GM12878 (cell line): ENCODE measurements around the gene GKN2. TPM values are rescaled to one million over a fixed set of nuclear protein-coding genes. Genes with fewer than 3 reads are reported as not detected.

Experiments used
- ATAC-seq: fragments of 200-7000 bp; cut with Tn5 transposase; 3 replicates; pipeline ENCODE4 v1.9.1; 2020; ENCODE audit warnings: mild to moderate bottlenecking, moderate library complexity
- BruUV-seq: library from RNA; stranded (reverse); fragments of 400-500 nt; replicated peaks from 2 replicates; lab custom pipeline; 2021; lab: Mats Ljungman, UMichigan
- CTCF ChIA-PET: fragments of 300-600 bp; sonication (Branson Sonifier 250); formaldehyde crosslinking; extraction: SDS; loops from one replicate; lab custom pipeline; 2021; ENCODE audit warnings: inconsistent platforms; lab: Yijun Ruan, JAX
- POLR2A ChIA-PET: fragments of 350-600 bp; formaldehyde crosslinking; extraction: SDS; loops from one replicate; lab custom pipeline; 2021; ENCODE audit warnings: inconsistent platforms; lab: Charles Lee
- RAD21 ChIA-PET: fragments of 300-600 bp; sonication (Branson Sonifier 250); formaldehyde crosslinking; loops from one replicate; lab custom pipeline; 2023; ENCODE audit warnings: antibody characterized with exemption; ENCODE audit not compliant: unreplicated experiment; lab: Charles Lee
- SMC1A ChIA-PET: fragments of 300-600 bp; sonication (Branson Sonifier 250); formaldehyde crosslinking; loops from one replicate; lab custom pipeline; 2023; ENCODE audit not compliant: unreplicated experiment, uncharacterized antibody; lab: Charles Lee
- DNase-seq: peaks from one replicate; pipeline ENCODE4 v3.0.0-alpha.2; 2011; ENCODE audit warnings: low read depth, low spot score
- FAIRE-seq: peaks from 3 replicates; lab custom pipeline; 2011; peaks lifted over from hg19 to GRCh38; lab: Jason Lieb, UNC
- H2AFZ ChIP-seq: 2 replicates; pipeline ENCODE4 v1.6.0; 2011; ENCODE audit warnings: low read depth, low read length, control low read depth; ENCODE audit not compliant: control insufficient read depth
- H3K27ac ChIP-seq: 2 replicates; pipeline ENCODE4 v1.5.1; 2011; ENCODE audit warnings: control low read depth; ENCODE audit not compliant: control insufficient read depth, insufficient read depth
- H3K27me3 ChIP-seq, 2 experiments: replicated peaks in 1 of 2; 2 replicates each; pipeline versions ENCODE4 v1.6.0 to v1.6.1; 2011; ENCODE audit warnings: low read length in 1 of 2; ENCODE audit not compliant: control insufficient read depth in 2 of 2, insufficient read depth in 2 of 2
- H3K36me3 ChIP-seq, 2 experiments: 2 replicates each; pipeline ENCODE4 v1.5.1; 2011; ENCODE audit warnings: low read length in 1 of 2; ENCODE audit not compliant: control insufficient read depth in 2 of 2, insufficient read depth in 2 of 2
- H3K4me1 ChIP-seq: 2 replicates; pipeline ENCODE4 v1.6.1; 2011; ENCODE audit warnings: mild to moderate bottlenecking, low read length, moderate library complexity, mixed read lengths; ENCODE audit not compliant: control insufficient read depth, insufficient read depth
- H3K4me2 ChIP-seq: 2 replicates; pipeline ENCODE4 v1.6.0; 2011; ENCODE audit warnings: control low read depth; ENCODE audit not compliant: control insufficient read depth, insufficient read depth
- H3K4me3 ChIP-seq: fragments of 200-600 bp; sonication (generic); 2 replicates; pipeline ENCODE4 v1.5.1; 2016
- H3K79me2 ChIP-seq: 2 replicates; pipeline ENCODE4 v1.6.0; 2011; ENCODE audit warnings: low read length; ENCODE audit not compliant: control insufficient read depth, insufficient read depth
- H3K9ac ChIP-seq: 2 replicates; pipeline ENCODE4 v1.8.0; 2011; ENCODE audit warnings: low read length, control low read depth, mixed read lengths; ENCODE audit not compliant: control insufficient read depth, insufficient read depth
- H3K9me3 ChIP-seq: replicated peaks from 3 replicates; pipeline ENCODE4 v1.5.1; 2011; ENCODE audit warnings: mild to moderate bottlenecking, low read length; ENCODE audit not compliant: control insufficient read depth, insufficient read depth
- H4K20me1 ChIP-seq: 2 replicates; pipeline ENCODE4 v1.6.0; 2011; ENCODE audit not compliant: control insufficient read depth, insufficient read depth
- BCL11A ChIP-seq: IDR thresholded peaks from 2 replicates; pipeline ENCODE4 v1.6.1; 2011; ENCODE audit warnings: low read depth, low read length
- BHLHE40 ChIP-seq, 2 experiments: fragments of 450-650 bp in 1 of 2; IDR thresholded peaks; 2 replicates each; pipeline ENCODE4 v1.6.1; 2011 to 2017; ENCODE audit warnings: low read depth in 2 of 2, borderline replicate concordance in 1 of 2, improper control_type of control experiment in 1 of 2, low read length in 1 of 2, mild to moderate bottlenecking in 1 of 2
- CREB1 ChIP-seq: IDR thresholded peaks from 2 replicates; pipeline ENCODE4 v1.6.1; 2012; ENCODE audit warnings: low read depth, mild to moderate bottlenecking, inconsistent platforms
- CREM ChIP-seq: IDR thresholded peaks from 2 replicates; pipeline ENCODE4 v1.6.1; 2014; ENCODE audit warnings: antibody characterized with exemption, low read depth
- EP300 ChIP-seq, 2 experiments: fragments of 150-350 bp in 1 of 2; IDR thresholded peaks; 2 replicates each; pipeline ENCODE4 v1.6.1; 2011 to 2012; ENCODE audit warnings: low read depth in 2 of 2, low read length in 2 of 2, borderline replicate concordance in 1 of 2, improper control_type of control experiment in 1 of 2, inconsistent platforms in 1 of 2; ENCODE audit not compliant: control insufficient read depth in 1 of 2
- HCFC1 ChIP-seq: fragments of 150-350 bp; IDR thresholded peaks from 2 replicates; pipeline ENCODE4 v1.6.1; 2014; ENCODE audit warnings: low read length
- KAT2A ChIP-seq: conservative IDR thresholded peaks from 2 replicates; pipeline ENCODE4 v1.6.1; 2011; ENCODE audit warnings: low read depth, low read length; ENCODE audit not compliant: control insufficient read depth
- NFYB ChIP-seq: IDR thresholded peaks from 2 replicates; pipeline ENCODE4 v1.6.1; 2011; ENCODE audit warnings: low read depth, mild to moderate bottlenecking, low read length, improper control_type of control experiment, moderate library complexity; ENCODE audit not compliant: insufficient read depth
- POLR2AphosphoS2 ChIP-seq: IDR thresholded peaks from 2 replicates; pipeline ENCODE4 v1.6.1; 2011; ENCODE audit warnings: low read depth, mild to moderate bottlenecking, low read length, improper control_type of control experiment, moderate library complexity
- SPI1 ChIP-seq: IDR thresholded peaks from 2 replicates; pipeline ENCODE4 v1.6.1; 2011; ENCODE audit warnings: low read depth, mild to moderate bottlenecking, low read length, moderate library complexity, borderline replicate concordance; ENCODE audit not compliant: insufficient read depth
- SREBF2 ChIP-seq: IDR thresholded peaks from 2 replicates; pipeline ENCODE4 v1.6.1; 2012; ENCODE audit warnings: mild to moderate bottlenecking, low read length
- WRNIP1 ChIP-seq: IDR thresholded peaks from 2 replicates; pipeline ENCODE4 v1.6.1; 2011; ENCODE audit warnings: low read depth, low read length, improper control_type of control experiment, borderline replicate concordance
- ZSCAN29 ChIP-seq: fragments of 450-650 bp; IDR thresholded peaks from 2 replicates; pipeline ENCODE4 v1.6.1; 2017; ENCODE audit warnings: mild to moderate bottlenecking, moderate library complexity
- WGBS: methylation state at CpG from one replicate; pipeline ENCODE4 v1.1.6; 2016; ENCODE audit warnings: low lambda C conversion rate; ENCODE audit not compliant: insufficient replicate concordance, insufficient coverage; ENCODE audit errors: missing lambda C conversion rate; 5-methylcytosine and 5-hydroxymethylcytosine counted together
- in situ Hi-C: fragments of 300-500 bp; cut with MboI; formaldehyde crosslinking; loops from 9 replicates; pipeline ENCODE4 v1.14.3; 2018; ENCODE audit warnings: mixed read lengths
- intact Hi-C: fragments of 100-400 bp; cut with micrococcal nuclease; formaldehyde crosslinking; loops from one replicate; pipeline ENCODE4 v1.14.2; 2022; ENCODE audit not compliant: unreplicated experiment
- polyA plus RNA-seq, 11 experiments: library from polyadenylated mRNA; depleted of rRNA in 4 of 11; unstranded in 6 of 11; stranded (reverse) in 5 of 11; fragments of >200 nt; fragmentation: Nextera tagmentation in 4 of 11; fragmentation: Illumina TruSeq in 1 of 11; extraction: Ambion mirVana in 4 of 11; extraction: Trizol in 1 of 11; gene quantifications; 1 replicate in 1 of 11; 2 replicates in 10 of 11; pipeline versions ENCODE4 v1.2.1 to v1.2.3, GENCODE V29; 2011 to 2016; ENCODE audit warnings: inconsistent platforms in 2 of 11, missing spikeins in 2 of 11, low read depth in 1 of 11
- total RNA-seq, 4 experiments: library from RNA; depleted of rRNA in 3 of 4; stranded (reverse); fragments of >200 nt in 3 of 4; fragmentation: Illumina TruSeq in 1 of 4; extraction: Trizol in 1 of 4; gene quantifications; 2 replicates each; pipeline versions ENCODE4 v1.2.1 to v1.2.3, GENCODE V29; 2013 to 2021
- TF ChIP-seq, protein P1 (sequence below): fragments of 450-650 bp; IDR thresholded peaks from 2 replicates; pipeline ENCODE4 v1.6.1; 2014; ENCODE audit warnings: mild to moderate bottlenecking
- TF ChIP-seq, protein P2 (sequence below): fragments of 450-650 bp; IDR thresholded peaks from 2 replicates; pipeline ENCODE4 v1.6.1; 2016; ENCODE audit warnings: mild to moderate bottlenecking
- TF ChIP-seq, protein P3 (sequence below): fragments of 450-650 bp; IDR thresholded peaks from 2 replicates; pipeline ENCODE4 v1.6.1; 2017; ENCODE audit warnings: antibody characterized with exemption, mild to moderate bottlenecking, moderate library complexity

The GKN2 gene
- total and polyA plus RNA-seq, 10 of the 15 experiments (the other 5 are each of a cell fraction or from before 2014, with no cell fraction given) = not detected

DNA sequence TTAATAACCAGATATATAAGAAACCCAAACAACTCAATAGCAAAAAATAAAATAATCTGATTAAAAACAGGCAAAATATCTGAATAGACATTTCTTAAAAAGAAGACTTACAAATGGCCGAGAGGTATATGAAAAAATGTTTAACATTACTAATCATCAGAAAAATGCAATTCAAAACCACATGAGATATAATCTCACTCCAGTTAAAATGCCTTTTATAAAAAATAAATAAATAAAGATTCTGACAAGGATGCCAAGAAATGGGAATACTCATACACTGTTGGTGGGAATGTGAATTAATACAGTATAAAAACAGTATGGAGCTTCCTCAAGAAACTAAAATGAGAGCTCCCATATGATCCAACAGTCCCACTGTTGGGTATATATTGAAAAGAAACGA, 47.6 kb downstream of the GKN2 start:
- Histone ChIP-seq H3K36me3 (no peaks in the 10 kb centered on the region), H3K27me3 (no peaks in the 10 kb centered on the region), H4K20me1 (no peaks in the 10 kb centered on the region), H3K9ac (no peak overlapping the region), H3K79me2 (no peaks in the 10 kb centered on the region), H3K9me3 (peaks cover 3% of the 10 kb centered on the region; the same call in 2 of the 3 replicates), H3K4me1 (peaks cover 16% of the 10 kb centered on the region), H3K4me2 (no peak overlapping the region), H3K27ac (no peak overlapping the region), H2AFZ (no peak overlapping the region), H3K4me3 (no peak overlapping the region)
- CTCF ChIA-PET = interaction anchor here (1.0 kb wide), 1 partner anchor 153 kb away, joined by 4 read pairs; no protein-coding TSS in a partner anchor
- ATAC-seq = no peak
- 68% methylated on average over 2 of the region's 2 CpGs for WGBS
- no peak for DNase-seq
- intact Hi-C loops = no loop called here
- SMC1A ChIA-PET = interaction anchor here (1.3 kb wide), 1 partner anchor 441 kb away, joined by 3 read pairs; no protein-coding TSS in a partner anchor
- no peak for FAIRE-seq
- TF ChIP-seq, protein P1, sequence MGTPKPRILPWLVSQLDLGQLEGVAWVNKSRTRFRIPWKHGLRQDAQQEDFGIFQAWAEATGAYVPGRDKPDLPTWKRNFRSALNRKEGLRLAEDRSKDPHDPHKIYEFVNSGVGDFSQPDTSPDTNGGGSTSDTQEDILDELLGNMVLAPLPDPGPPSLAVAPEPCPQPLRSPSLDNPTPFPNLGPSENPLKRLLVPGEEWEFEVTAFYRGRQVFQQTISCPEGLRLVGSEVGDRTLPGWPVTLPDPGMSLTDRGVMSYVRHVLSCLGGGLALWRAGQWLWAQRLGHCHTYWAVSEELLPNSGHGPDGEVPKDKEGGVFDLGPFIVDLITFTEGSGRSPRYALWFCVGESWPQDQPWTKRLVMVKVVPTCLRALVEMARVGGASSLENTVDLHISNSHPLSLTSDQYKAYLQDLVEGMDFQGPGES = no peak
- TF ChIP-seq BHLHE40 (IDR thresholded peaks at IDR 0.05; ENCODE audit: borderline replicate concordance in 1 of 2, low read depth in 2 of 2, low read length in 1 of 2) (no peak), CREM (no peak), WRNIP1 (no peak), ZSCAN29 (no peak), KAT2A (no peak), SPI1 (no peak), BCL11A (no peak), SREBF2 (no peak), CREB1 (no peak), POLR2AphosphoS2 (no peak), NFYB (no peak), HCFC1 (no peak), EP300 (IDR thresholded peaks at IDR 0.05; ENCODE audit: borderline replicate concordance in 1 of 2, control insufficient read depth in 1 of 2, low read depth in 2 of 2, low read length in 2 of 2) (no peak)
- TF ChIP-seq, protein P2, sequence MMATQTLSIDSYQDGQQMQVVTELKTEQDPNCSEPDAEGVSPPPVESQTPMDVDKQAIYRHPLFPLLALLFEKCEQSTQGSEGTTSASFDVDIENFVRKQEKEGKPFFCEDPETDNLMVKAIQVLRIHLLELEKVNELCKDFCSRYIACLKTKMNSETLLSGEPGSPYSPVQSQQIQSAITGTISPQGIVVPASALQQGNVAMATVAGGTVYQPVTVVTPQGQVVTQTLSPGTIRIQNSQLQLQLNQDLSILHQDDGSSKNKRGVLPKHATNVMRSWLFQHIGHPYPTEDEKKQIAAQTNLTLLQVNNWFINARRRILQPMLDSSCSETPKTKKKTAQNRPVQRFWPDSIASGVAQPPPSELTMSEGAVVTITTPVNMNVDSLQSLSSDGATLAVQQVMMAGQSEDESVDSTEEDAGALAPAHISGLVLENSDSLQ = no peak
- TF ChIP-seq, protein P3, sequence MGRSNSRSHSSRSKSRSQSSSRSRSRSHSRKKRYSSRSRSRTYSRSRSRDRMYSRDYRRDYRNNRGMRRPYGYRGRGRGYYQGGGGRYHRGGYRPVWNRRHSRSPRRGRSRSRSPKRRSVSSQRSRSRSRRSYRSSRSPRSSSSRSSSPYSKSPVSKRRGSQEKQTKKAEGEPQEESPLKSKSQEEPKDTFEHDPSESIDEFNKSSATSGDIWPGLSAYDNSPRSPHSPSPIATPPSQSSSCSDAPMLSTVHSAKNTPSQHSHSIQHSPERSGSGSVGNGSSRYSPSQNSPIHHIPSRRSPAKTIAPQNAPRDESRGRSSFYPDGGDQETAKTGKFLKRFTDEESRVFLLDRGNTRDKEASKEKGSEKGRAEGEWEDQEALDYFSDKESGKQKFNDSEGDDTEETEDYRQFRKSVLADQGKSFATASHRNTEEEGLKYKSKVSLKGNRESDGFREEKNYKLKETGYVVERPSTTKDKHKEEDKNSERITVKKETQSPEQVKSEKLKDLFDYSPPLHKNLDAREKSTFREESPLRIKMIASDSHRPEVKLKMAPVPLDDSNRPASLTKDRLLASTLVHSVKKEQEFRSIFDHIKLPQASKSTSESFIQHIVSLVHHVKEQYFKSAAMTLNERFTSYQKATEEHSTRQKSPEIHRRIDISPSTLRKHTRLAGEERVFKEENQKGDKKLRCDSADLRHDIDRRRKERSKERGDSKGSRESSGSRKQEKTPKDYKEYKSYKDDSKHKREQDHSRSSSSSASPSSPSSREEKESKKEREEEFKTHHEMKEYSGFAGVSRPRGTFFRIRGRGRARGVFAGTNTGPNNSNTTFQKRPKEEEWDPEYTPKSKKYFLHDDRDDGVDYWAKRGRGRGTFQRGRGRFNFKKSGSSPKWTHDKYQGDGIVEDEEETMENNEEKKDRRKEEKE = no peak
- in situ Hi-C loops = loop anchor here (5.0 kb wide), 1 partner anchor 153 kb away; no protein-coding TSS in a partner anchor
- RAD21 ChIA-PET = no interaction called here
- BruUV-seq = no TSS peak
- POLR2A ChIA-PET = no interaction called here
